HG03196 (cell line): Measurements from ENCODE around the gene PRR5L.

ENCODE experiments used
- ATAC-seq: cut with Tn5 transposase; IDR thresholded peaks from one replicate; pipeline ENCODE4 v1.9.1; 2021; ENCODE audit not compliant: unreplicated experiment

The PRR5L gene

GRCh38 chr11:36295926-36296325 lies at the start of gene PRR5L:
Gene PRR5L, plus strand, starts transcription at chr11:36296288. Its CDS starts 104,834 bp downstream, at chr11:36401122.
- ATAC-seq, result no peak

- no peak for ATAC-seq
Observed at GRCh38 chr11:36247493-36247892, 48.6 kb upstream of the PRR5L start.

- no peak for ATAC-seq
Observed at GRCh38 chr11:36248436-36248835, 47.7 kb upstream of the PRR5L start.

DNA sequence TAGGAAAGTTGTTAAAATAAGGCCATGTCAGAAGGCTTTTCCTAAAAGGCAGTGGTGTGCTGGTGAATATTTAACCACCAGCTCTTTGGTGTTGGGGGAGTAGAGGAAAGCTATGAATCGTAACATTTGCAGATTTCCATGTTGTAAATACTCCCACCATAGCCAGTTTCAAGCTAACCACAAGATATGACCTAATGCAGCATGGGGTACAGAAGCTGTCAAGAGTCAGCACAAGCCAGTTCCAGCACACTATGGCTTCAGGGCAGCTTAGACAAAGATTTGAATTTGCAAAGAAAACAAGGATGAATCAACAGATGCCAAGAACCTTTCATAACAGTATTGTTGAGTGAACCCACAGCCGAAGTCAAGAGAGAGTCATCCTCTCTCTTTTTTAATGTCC lies 46.8 kb upstream of the PRR5L start:
- no peak for ATAC-seq

DNA sequence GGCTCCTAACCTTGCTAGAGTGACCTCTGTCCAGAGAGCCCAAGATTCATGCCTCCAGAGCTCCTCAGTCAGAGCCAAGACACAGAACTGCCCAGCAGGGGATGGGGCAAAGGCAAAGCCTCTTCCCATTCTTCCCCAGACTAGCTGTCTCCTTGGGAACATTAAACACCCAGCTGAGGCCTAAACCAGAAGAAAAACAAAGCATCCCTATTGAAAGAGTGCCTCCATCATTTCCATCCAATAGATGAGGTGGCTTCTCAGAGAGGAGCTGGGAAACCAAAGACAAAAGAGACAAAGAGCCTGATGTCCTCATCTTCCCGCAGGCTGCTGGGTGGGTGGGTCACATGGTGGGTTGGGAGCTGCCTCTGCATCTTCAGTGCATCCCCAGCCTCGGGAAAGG lies 44.3 kb upstream of the PRR5L start:
- no peak for ATAC-seq

GRCh38 chr11:36253238-36253637 lies 42.9 kb upstream of the PRR5L start:
- ATAC-seq, result no peak

- no peak for ATAC-seq
Observed at GRCh38 chr11:36254713-36255112, 41.4 kb upstream of the PRR5L start.

GRCh38 chr11:36257351-36257750 lies 38.7 kb upstream of the PRR5L start:
- ATAC-seq, result no peak

DNA sequence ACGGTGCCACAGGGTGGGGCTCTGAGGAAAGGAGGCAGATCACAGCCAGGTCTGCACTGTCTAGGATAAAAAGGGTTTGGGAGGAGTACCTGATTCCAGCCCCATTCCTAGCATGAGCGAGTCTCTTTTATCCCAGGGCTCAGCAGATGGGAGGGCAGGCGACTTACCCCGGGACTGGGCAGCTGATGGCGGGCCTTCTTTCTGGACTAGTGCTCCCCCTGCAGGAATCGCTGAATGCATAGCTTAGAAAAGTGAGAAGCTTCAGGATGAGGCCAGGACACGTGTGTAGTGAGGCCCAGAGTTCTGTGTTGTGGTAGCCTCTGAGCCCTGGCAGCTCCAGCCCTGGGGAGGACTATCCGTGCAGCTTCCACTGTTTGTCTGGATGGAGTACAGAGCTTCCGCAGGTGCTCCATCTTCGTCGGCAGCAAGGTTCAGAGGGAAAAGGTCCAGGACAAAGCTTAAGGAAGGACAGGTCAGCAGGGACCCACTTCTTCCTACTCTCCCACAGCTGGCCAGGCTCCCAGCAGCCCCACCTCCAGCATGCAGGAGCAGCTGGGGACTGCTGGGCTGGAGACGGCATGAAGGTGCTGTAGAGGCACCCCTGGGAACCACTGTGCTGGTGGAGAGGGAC lies 37.2 kb upstream of the PRR5L start:
- ATAC-seq, result no peak

GRCh38 chr11:36261094-36261493 lies 35.0 kb upstream of the PRR5L start:
- ATAC-seq, result no peak

DNA sequence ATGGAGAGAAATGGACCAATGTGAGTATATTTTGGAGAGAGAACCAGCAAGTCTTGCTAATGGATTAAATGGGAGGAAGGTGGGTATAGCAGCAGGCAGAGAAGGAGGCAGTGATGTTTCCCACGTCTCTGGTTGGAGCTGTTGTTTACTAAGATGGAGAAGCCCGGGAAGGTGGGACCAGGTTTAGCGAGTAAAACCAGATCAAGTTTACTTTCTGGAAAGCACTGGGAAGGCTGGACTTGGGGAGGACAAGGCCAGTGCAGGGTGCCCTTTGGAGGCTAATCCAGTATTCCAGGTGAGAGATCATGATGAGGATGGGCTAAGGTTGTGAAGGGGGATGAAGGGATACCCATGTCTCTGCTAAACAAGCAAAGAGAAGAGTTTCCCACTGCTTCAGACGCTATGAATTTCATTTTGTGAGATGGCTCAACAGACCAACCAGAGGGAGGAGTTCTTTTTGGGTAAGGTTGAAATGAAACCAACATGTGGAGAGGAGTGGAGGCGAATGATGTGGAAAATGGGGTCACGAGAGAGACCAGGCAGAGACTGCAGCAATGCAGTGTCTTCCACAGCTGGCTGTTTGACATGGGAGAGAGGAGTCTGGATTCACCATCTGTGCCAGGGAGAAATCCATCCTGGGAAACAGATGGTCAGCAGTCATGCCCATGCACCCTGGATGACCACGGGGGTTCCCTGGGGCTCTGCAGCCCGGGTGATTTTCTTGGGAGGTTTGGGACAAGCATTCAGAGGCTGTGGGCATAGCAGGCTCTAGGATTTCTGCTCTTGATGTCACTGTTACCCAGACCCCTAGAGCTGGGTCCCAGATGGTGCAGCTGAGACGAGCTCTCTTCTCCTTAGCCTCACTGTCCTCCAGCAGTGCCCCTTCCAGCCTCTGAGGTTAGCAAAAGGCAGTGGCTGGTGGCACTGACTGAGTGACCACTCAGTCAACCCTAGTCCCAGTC lies 31.8 kb upstream of the PRR5L start:
- no peak for ATAC-seq

- ATAC-seq, result no peak
Observed at GRCh38 chr11:36264973-36265344, 31.1 kb upstream of the PRR5L start.

DNA sequence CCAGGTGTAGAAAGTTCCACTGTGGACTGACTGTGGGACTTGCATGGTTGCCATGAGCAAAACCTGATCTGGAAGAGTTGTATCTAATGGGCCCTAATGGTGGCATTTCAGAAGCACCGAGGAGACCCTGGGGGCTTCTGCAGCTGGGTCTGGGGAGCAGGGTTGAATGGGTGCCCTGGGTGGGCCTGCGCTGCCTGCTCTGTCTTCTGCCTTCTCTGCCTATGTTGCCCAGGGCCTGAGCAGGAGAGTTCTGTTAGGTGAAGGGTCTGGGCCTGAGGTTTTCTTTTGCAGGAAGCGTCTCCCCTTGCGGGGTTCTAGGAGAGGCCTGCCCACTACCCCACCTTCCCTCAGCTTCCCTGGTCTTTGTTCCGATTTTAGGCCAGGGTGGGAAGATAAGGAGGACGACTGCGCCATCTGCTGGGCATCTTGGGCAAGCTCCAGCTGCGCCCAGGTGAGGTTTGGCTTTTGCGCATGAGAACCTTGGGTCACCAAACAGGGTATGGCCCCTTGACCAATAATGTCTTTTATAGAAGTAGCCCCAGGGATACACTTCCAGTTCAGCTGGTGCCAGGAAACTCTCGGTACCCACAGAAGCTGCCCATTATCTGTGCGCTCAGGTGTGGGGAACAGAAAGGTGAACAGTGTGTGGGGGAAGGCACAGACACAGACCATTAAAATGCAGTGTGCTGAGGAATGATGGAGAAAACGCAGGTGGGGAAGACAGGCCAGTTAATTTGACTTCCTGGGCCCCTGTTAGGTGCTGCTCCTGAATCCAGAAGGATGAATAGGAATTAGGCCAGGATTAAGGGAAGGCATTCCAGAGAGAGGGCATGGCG lies 30.1 kb upstream of the PRR5L start:
- ATAC-seq, result no peak

DNA sequence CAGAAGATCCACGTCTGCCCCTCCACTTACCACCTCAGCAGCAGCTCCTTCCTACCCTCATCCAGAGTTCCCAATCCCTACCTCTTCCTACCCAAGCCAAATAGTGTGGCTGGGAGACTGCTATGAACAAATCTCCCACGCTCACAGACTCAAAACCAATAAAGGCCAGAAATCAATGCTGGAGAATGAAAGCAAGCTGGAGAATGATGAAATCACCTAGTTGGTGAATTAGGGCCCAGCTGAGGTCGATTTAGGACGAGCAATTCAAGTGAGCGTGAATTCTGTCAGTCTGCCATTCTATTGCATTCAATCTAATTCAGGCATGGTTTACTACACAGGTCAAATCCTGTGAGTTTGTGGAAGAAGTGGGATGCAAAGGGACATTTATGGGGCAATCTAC lies 29.3 kb upstream of the PRR5L start:
- no peak for ATAC-seq

DNA sequence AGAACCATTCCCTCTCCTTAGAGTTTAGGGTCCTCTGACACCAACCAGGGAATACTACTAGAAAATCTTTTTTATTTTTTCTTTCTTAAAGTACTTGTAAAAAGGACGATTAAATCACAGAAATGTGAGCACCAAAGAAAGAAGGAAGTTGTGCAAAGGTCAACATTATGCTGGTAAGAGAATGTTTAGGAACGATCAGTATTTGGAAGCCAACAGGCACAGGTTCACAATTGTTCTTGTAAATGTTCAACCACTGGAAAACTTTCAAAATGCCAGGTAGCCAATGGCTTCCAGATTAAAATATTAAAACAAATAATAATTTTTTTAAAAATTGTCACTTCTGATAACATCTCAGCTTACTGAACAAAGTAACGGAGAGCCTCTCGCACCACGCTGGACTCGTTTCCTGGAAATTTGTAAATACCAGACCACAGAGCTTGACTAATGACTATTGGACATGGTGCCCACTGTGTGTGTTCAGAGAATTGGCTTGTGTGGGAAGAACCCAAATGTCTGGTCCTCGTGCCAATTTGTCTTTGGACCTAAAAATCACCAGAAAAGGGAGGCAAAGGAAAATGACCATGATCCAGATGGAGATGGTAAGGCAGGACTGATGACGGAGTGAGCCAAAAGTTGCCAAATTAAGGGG lies 27.6 kb upstream of the PRR5L start:
- ATAC-seq, result no peak

DNA sequence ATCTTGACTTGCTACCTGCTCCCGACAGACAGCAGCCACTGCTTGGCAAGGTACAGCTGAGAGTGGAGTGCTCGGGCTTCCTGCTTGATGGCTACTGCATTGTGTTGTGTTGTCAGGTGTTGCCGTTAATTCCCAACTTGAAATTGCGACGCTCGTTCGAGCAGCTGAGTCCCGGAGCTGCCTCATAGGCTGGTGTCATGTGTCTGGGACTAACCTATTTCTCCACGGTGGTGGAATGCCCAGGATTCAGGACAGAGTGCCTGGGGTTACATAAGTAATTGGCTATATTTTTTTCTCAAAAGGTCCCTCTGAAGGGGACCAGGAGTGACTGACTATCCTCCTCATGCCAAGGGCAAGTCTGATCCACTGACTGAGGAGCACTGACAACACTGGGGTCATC lies 25.4 kb upstream of the PRR5L start:
- no peak for ATAC-seq

DNA sequence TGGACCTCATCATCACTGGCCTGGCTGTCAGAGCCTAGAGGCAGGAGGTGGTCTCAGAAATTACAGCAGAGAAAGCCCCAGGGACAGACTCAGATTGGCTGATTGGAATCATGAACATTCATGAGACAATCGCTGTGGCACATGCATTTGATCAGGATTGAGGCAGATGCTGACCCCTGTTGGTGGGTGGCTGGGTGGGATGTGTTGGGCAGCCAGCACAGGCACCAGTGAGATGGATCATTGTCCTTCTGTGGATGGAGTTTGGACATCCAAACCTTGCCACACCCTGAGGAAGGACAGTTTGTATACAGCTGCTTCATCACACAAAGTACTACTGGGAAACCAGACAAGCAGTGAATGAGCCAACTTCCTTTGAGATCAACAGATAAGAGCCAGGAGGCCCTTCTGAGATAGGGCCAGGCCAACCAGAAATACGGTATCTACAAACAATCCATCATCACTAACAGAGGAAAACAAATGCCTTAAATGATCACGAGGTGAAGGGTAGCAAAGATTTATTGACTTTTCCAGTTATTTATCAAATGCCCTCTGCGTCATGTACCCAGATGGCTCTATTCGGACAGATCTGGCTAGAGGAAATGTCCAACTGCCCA lies 24.2 kb upstream of the PRR5L start:
- ATAC-seq, result no peak

DNA sequence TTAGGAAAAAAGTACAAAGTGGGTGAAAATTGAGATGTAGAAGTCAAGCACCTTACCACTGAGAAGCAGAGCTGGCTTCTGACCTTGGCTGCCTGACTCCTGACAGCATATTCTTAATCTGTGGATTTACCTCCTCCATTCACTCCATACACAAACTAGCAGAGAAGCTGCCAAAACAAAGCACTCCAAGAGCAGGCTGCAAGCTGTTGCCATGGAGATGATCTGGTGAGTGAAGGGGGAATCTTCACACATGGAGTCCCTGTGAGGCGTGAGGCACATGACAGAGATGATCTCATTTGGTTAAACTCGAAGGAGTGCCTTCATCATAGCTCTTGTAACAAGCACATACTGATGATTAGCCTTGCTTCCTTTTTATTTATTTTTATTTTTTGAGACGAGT lies 23.0 kb upstream of the PRR5L start:
- no peak for ATAC-seq

GRCh38 chr11:36274414-36274813 lies 21.7 kb upstream of the PRR5L start:
- ATAC-seq, result no peak

- ATAC-seq, result no peak
Observed at GRCh38 chr11:36278531-36279282, 17.4 kb upstream of the PRR5L start.
